Right renal pelvis (tissue), 4 donors: ENCODE data around the gene ST3GAL6. TPM values are rescaled to one million over a fixed set of nuclear protein-coding genes. Genes with fewer than 3 reads are reported as not detected.

ENCODE experiments used
- DNase-seq, 4 donors: peaks; one replicate each; pipeline ENCODE4 v3.0.0-alpha.2; 2013; ENCODE audit warnings: low read depth in 4 of 4, low spot score in 3 of 4, missing footprints in 1 of 4
- polyA plus RNA-seq, 4 donors: library from polyadenylated mRNA; unstranded; fragments of 120-200 nt; gene quantifications; one replicate each; pipeline ENCODE4 v1.2.1, GENCODE V29; 2013; ENCODE audit not compliant: insufficient read length in 4 of 4

ST3GAL6 gene
- polyA plus RNA-seq, 4 donors: 65.6 to 85.1 (median 74.3) TPM

DNA sequence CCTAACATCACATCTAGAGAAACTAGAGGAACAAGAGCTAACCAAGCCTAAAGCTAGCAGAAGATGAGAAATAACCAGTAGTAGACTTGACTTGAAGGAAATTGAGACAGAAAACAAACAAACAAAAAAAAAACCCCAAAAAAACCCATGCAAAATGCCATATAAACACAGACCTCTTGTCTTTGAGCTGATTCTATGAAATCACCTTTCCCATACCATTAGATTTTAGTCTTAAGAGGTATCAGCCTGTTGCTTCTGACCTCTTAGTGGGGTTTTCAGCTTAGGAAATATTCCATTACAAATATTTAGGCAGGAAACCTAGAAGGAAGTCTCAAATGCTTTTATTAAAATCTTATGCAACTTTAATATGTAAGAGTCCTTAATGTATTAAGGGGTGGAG, 23.9 kb upstream of the ST3GAL6 start:
- DNase-seq: no peak

DNA sequence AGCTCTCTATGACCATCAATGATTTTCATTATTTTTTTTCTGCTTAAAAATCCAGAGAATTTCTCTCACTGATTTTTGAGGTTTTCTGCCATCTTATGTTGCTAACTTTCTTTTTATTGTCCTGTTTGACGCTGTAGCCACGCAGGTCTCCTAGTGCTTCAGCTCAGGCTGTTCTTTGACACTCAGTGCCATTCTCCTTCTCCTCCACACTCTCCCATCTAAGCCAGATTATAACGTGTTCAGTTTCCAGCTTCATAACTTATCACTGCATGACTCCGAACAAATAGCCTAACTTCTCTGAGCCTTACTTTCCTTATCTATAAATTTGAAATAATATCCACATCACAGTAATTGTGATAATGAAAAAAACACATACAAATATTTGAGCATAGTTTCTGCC, 22.8 kb upstream of the ST3GAL6 start:
- no peak for DNase-seq

DNA sequence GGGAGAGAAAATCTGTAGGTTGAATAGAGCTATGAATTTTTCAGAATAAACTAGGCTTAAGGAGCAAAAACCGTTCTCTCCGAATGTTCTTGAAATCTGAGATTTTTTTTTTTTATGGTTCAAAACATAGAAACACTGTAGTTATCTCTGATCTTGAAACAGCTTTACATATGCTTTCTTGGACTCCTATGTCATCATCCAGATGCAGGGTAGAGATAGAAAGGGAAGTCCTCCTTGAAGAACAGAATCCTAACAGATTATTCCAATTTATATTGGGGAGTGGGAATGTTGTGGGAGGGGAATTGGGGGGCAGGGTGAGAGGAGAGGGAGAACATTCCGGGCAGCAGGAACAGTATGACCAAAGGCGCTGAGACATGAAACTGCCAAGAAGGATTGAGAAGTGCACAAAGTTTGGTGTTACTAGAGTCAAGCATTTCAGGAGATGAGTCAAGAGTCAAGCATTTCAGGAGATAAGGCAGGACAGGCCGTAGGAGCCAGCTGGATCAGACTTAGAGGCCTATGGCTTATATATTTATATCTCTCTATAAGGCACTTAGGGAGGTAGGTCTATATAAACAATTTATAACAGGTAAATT, 21.9 kb upstream of the ST3GAL6 start:
- DNase-seq: no peak

DNA sequence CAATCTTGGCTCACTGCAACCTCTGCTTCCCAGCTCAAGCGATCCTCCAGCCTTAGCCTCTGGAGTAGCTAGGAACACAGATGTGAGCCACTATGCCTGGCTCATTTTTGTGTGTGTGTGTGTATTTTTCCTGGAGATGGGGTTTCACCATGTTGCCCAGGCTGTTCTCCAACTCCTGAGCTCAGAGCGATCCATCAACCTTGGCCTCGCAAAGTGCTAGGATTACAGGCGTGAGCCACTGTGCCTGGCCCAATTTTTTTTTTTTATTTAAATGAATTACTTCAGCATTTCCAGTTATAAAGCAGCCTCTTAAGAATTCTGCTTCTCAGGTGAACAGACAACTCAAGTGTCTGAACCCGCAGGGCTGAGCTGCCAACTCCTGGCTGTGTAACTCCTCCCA, 20.1 kb upstream of the ST3GAL6 start:
- DNase-seq: no peak

DNA sequence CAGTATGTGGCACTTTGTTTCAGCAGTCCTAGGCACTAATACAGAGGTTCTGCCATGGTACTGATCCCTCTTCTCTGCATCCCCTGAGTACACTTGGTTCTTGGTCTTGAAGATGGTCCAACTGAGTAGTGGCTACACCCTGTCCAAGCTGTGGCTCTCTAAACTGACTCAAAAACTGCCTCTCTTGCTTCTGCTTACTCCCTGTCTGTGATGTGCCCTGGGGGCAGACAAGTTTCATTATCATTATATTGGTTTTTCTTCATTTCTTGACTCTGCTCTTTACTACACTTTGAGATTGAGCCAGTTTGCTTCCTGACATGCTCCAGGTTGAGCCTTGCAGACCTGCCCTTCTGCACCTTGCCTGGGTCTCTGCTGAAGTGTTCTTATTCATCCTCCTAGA, 18.9 kb upstream of the ST3GAL6 start:
- no peak for DNase-seq

DNA sequence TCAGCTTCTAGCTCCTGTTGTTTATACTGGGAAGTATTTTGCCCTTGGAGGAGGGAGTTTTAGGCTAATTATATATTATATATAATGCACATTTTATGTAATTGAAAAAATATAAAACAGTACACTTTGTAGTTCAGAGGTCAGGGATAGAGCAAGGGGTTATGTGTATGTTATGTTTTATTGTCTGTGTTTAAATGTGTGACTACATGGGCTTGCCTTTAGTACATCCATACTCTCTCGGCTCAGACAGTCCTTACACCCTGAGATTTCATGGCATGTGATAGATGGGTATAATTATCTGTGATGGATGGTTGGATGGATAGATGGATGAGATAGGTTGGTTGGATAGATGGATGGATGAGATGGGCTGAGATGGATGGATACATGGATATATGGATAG, 17.4 kb upstream of the ST3GAL6 start:
- DNase-seq: no peak

DNA sequence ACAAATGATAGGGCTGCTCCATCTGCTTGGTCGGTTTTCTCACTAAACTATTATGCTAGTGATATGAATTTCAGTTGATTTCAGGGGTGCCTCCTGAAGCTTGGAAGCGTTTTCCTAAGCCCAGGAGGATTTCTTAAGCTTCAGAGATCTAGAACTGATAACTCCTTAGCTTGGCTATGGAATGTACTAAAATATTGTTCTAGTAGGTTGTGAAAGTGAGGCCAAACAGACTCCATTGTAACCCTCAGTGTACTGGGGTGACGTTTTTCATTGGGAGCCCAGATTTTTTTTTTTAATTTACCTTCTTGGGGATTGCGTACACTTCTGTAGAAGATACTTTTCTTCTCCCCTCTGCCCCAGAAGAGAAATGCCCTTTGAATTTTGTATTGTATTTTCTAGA, 17.0 kb upstream of the ST3GAL6 start:
- no peak for DNase-seq

DNA sequence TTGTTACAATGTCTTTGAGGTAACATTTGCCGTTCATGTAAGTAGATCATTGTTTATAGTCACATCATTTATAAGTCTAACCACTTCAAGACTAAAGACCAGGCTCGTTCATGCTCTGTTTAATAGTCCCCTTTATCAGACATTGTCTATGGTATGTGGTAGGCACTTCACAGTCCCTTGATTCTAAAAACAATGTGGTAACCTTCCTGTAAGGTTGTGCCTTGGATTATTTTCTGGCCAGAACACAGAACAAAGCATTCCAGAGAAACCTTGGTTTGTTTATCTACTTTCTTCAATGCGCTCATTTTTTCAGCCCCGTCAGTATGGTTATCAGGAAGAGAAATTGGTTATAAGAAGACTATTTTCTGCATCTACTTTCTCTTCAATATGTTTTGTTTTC, 16.3 kb upstream of the ST3GAL6 start:
- DNase-seq: no peak

DNA sequence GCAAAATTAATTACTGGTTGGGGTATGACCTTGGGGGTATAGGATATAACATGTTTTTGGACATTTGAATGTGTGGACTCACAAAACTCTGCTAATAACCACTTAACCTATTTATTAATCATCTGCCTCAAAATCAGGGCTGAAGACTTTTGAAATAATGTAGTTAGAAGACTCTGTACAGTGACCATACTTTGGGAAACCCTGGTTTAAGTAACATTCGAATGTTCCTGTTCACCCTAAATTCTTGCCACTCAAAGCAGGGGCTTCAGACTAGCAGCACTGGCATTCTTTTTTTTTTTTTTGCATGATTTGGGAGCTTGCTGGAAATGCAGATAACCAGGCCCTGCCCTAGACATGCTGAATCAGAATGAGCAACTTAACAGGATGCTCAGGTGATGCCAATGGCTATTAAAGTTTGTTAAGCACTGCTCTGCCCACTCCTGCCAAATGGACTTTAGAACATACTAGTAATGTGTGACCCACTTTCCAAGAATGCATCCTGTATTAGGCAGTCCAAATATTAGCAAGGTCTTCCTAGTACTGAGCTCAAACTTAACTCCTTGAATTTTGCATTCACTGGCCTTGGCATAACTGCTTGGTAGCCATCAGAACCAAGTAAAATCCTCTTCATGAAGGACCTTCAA, 12.7 kb upstream of the ST3GAL6 start:
- no peak for DNase-seq

DNA sequence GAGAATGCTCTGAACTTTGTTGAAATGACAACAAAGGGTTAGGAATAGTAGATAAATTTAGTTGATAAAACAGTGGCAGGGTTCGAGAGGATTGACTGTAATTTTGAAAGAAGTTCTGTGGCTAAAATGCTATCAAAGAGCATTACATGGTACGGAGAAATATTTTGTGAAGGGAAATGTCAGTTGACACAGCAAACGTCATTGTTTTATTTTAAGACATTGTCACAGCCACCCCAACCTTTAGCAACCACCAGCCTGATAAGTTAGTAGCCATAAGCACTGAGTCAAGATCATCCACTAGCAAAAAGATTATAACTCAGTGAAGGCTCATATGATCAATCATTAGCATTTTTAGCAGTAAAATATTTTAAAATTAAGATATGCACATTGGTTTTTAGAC, 8.7 kb upstream of the ST3GAL6 start:
- no peak for DNase-seq

DNA sequence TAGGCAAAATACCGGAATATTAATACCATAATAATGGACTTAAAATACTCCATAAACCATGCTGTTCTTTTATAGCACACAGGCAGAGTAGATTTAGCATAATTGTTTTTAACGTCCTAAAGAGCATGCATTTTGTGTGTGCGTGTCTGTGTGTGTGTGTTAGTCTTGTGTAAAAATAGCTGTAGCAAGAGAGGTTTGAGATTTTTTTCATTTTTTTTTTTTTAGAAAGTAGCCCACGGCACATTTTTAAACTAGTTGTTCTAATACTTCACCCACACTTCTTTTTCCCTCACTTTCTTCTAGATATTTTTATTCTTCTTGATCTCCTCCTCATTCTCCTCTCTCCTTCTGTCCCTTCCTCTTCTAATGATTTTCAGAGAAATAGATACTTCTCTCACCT, 7.5 kb upstream of the ST3GAL6 start:
- no peak for DNase-seq

DNA sequence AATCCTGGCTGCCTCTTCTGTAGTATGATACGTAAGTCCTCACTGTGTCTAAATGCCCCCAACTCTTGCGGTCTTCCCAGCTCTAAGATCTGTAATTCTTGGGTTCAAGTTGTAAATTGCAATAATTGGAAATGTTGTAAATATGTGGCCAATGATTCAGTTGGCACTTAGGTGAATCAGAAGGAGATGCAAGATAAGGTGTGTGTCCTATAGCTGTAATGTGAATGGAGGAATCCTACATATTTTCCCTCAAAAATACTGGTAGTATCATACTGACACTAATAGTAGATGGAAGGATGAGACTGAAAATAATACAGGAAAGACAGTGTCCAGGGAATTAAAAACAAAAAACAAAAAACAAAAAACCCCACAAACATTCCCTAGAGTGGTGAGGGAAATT, 3.5 kb upstream of the ST3GAL6 start:
- DNase-seq: no peak

DNA sequence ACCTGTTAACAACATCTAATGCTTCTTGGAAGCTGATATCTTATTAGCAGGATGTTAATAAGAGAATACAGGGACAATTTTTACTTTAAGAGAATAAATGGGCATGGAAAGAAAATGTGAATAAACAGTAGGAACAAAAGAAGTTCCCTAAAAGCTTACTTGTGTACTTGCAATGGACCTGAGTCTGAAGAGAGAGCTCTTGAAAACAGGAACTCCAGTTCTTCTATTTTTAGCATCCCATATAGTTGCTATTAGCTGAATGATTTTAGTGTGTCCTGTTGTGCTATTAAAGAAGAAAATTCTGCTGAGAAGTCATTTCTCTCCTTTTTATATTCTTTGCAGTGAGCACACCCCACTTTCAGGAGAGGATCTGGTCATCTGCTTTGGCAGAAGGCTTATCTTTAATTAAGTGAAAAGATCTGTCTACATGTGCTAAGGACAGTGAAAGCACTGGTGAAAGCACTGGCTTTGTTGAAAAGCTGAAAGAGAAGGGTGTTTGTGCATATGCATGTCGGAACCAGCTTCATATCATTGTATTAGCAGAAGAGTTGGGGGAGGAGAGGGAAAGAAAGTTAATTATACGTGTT, 1.4 kb upstream of the ST3GAL6 start:
- DNase-seq: no peak

DNA sequence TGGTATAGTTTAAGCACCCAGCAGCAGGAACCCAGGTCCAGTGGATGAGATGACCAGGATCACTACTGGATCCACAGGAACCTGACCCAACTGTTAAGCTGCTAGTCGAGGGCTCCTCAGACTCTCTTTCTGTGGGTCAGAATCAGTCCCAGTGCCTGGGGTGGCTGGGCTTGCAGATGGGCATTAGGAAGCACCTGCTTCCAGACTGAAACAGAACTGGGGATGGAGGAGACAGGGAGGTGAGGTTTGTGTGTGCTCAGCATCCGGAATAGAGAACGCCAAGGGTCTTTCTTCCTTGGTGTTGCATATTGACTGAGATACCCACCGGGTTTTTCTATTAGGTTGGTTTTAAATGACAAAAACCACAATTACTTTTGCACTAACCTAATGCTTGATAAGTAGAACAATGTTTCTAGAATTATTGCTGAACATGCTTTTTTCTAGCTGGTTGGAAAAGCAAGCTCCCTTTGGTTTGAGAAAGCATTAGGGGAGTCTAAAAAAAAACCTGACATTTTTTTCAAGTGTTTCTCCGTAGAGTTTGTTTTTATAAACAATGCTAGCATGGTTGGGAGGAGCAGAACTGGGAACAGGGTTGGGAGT, 779 bp downstream of the ST3GAL6 start:
- no peak for DNase-seq

DNA sequence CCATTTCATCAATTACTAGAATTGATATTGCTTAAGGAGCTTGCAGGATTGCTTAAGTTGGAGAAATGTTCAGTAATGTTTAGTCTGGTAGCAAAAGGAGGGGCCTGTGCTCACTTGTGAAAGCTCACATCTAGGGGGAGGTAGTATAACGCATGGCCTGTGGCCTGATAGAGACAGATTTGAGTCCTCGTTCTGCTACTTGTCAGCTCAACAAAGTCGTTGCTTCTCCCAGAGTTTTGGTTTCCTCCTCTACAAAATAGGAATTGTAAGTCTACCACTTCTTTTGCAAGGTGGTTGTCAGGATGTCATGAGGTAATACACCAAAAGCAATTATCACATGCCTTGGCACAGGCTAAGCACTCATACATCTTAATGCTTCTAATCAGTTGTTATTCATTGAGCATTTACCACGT, 1.3 kb downstream of the ST3GAL6 start:
- DNase-seq: no peak

DNA sequence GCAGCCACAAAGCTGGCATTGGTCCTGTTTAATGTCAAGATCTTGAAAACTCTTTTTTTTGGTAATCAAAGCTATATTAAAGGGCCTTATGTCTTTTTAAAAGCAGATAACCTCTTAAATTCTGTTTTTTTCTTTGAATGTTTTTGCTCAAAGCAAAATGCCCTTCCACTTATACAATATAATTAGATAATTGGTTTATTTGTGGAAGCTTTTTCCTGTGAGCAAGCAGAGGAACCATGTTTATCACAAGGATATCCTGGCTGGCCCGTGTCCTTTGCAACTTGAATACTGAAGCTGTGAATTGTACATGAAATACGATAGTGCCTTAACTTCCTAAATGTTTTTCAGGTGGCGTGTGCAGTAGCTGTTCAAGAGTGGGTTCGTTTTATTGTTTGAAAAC, 2.6 kb downstream of the ST3GAL6 start:
- no peak for DNase-seq

DNA sequence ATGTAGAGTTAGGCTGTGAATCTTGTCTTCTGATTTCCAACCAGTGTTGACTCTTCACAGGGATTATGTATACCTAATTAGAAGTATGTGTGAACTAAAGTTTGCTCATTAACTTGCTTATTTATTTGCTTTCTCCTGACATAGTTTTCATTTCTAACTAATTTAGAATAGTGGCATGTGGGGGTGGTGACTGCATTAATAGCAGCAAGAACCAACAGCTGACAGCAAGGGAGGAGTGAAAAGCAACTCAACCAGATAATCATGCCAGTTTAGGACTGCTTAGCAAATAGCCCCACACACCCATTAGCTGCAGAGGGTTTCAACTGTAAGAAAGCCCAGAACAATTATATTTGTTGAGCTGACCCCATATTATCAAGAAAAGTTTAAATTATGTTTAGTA, 3.8 kb downstream of the ST3GAL6 start:
- DNase-seq: no peak

DNA sequence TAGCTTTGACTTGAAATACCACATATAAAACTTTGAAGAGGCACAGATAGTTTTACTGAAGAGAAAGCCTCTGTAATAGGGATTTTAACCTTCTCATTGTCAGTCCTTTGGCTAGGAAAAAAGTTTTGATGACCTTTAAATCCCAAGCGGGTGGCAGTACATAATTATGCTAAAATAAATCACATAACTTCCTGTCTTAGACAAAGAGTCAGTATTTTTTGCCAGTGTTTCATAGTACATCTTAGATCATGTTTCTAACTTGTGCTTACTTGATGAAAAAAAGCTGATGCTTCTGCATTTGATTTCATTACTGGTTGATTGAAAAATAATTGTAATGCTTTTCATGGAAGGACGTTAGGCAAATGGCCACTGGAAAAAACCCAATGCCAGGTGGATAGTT, 5.8 kb downstream of the ST3GAL6 start:
- DNase-seq: no peak

DNA sequence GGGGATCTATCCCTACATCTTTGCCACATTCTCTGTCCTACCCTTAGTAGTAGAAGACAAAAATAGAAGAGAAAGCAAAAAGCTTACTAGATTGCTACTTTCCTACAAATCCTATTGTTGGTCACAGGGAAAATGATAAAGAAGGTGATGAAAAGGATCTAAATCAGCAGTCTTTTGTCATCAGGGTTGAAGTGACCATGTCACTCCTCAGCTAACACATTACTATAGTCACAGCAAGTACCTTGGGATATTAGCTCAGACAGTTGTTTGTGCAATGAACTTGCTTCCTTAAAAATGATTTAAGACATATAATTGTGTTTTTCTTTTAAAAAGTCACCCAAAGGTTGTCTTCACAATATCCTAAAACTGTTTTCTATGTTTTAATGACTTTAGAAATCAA, 6.3 kb downstream of the ST3GAL6 start:
- DNase-seq: no peak

DNA sequence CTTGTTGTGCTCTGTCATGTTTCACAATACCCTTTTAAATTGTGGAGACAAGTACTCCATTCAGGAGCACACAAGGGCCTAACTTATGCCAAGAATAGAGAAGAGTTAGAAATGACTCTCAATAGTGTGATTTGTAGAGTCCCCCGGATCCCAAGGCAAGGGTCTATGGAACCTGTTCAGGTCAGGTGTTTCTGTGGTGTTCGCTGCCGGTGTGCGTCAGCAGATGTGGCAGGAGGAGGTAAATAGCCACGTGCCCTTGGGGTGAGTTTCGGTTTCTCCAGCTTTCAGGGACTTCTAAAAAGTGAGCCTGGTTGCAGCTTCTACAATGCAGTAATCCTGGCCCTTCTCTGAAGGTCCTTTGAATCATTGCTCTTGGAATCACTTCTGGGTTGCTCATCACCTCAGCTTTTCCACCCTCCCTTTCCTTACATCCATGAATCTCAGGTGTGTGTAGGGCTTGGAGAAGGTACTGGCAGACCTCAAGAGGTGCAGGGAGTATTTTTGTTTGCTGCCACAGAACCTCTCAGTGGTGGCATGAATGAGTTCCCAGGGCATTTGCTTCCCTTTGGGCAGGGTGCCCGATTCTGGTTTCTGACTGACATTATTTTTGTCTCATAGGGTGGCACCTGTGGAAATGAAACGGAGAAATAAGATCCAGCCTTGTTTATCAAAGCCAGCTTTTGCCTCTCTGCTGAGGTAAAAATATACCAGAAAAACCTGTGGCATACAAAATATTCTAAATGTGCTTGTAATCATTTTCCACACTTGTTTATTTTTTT, 7.3 kb downstream of the ST3GAL6 start:
- no peak for DNase-seq

DNA sequence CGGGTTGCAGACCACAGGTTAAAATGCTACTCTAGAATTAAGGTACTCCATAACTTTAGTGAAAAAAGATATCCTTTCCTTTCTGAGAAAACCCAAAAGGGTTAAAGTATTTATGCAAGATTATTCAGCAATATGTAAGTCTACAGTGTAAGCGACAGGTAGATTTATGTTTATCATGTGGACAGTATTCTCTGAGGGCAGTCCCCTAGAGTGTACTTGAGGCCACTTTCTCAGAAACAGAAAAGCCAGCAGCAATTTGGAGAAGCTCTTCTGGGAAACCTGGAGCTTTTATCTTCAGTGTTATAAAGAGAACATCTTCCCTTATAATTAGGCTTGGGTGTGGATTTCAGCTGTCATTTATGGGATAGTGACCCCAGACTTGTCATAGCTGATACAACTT, 8.9 kb downstream of the ST3GAL6 start:
- DNase-seq: no peak
